Measurements from ENCODE around the gene GCN1. TPM values are rescaled to one million over a fixed set of nuclear protein-coding genes. Genes with fewer than 3 reads are reported as not detected.

Gene GCN1
- total RNA-seq, 4 donors from 2014 or later = 52.5 to 99.4 (median 72.1) TPM

GRCh38 chr12:120139958-120140357 is 54.6 kb downstream of the GCN1 start:
- ATAC-seq (ENCODE audit: low FRiP score) (no peak), DNase-seq (ENCODE audit: low spot score) (no peak)
- no peak for TF ChIP-seq CTCF (IDR thresholded peaks at IDR 0.05)

- DNase-seq (ENCODE audit: low spot score) (no peak), ATAC-seq (ENCODE audit: low FRiP score) (no peak)
- no peak for TF ChIP-seq CTCF (IDR thresholded peaks at IDR 0.05)
Observed at GRCh38 chr12:120138366-120138765, 56.1 kb downstream of the GCN1 start.

- DNase-seq (ENCODE audit: low spot score) (no peak), ATAC-seq (ENCODE audit: low FRiP score) (no peak)
- no peak for TF ChIP-seq CTCF (IDR thresholded peaks at IDR 0.05)
Observed at GRCh38 chr12:120137833-120138232, 56.7 kb downstream of the GCN1 start.

GRCh38 chr12:120136093-120136770 is 58.3 kb downstream of the GCN1 start:
- no peak for TF ChIP-seq CTCF (IDR thresholded peaks at IDR 0.05)
- no peak for ATAC-seq (ENCODE audit: low FRiP score)

GRCh38 chr12:120134307-120134980 is 60.1 kb downstream of the GCN1 start:
- no peak for TF ChIP-seq CTCF (IDR thresholded peaks at IDR 0.05)
- ATAC-seq (ENCODE audit: low FRiP score) (no peak), DNase-seq (ENCODE audit: low spot score) (no peak)

More at GRCh38 chr12:120136093-120136770, 58.3 kb downstream of the GCN1 start:
- DNase-seq (ENCODE audit: low spot score) = no peak

- no peak for TF ChIP-seq CTCF (IDR thresholded peaks at IDR 0.05)
- DNase-seq (ENCODE audit: low spot score) (no peak), ATAC-seq (ENCODE audit: low FRiP score) (no peak)
Observed at GRCh38 chr12:120132863-120133385, 61.6 kb downstream of the GCN1 start.
